C4-2B (cell line): ENCODE data around the gene CAMTA1.

Experiments used
- H3K27ac ChIP-seq: fragments of 450-650 bp; 2 replicates; pipeline ENCODE4 v1.5.1; 2017
- ZFX ChIP-seq: fragments of 450-650 bp; IDR thresholded peaks from 2 replicates; pipeline ENCODE4 v1.6.1; 2017
- TF ChIP-seq, protein P1 (sequence below): fragments of 450-650 bp; conservative IDR thresholded peaks from 2 replicates; pipeline ENCODE4 v1.5.1; 2017; ENCODE audit warnings: mild to moderate bottlenecking

CAMTA1 gene

GRCh38 chr1:7398982-7399381 is 613.7 kb downstream of the CAMTA1 start:
- no peak overlapping the region for H3K27ac ChIP-seq
- TF ChIP-seq, protein P1, sequence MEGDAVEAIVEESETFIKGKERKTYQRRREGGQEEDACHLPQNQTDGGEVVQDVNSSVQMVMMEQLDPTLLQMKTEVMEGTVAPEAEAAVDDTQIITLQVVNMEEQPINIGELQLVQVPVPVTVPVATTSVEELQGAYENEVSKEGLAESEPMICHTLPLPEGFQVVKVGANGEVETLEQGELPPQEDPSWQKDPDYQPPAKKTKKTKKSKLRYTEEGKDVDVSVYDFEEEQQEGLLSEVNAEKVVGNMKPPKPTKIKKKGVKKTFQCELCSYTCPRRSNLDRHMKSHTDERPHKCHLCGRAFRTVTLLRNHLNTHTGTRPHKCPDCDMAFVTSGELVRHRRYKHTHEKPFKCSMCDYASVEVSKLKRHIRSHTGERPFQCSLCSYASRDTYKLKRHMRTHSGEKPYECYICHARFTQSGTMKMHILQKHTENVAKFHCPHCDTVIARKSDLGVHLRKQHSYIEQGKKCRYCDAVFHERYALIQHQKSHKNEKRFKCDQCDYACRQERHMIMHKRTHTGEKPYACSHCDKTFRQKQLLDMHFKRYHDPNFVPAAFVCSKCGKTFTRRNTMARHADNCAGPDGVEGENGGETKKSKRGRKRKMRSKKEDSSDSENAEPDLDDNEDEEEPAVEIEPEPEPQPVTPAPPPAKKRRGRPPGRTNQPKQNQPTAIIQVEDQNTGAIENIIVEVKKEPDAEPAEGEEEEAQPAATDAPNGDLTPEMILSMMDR, result no peak
- no peak for TF ChIP-seq ZFX

DNA sequence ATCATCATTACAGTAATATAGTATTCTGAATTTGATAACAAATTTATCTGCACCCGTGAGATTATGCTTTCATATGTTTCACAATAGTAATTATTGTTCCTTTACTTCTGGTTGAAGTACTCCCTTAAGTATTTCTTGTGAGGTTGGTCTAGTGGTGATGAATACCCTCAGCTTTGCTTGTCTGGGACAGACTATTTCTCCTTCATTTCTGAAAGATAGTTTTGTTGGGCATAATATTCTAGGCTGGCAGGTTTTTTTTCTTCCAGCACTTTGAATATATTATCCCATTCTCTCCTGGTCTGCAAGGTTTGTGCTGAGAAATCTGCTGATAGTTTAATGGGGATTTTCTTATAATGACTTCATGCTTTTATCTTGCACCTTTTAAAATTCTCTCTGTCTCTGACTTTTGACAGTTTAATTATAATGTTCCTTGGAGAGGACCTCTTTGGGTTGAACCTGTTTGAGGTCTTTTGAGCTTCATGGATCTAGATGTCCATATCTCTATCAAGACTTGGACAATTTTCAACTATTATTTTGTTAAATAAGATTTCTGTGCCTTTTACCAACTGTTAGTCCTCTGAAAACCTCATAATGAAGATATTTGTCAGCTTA is 614.4 kb downstream of the CAMTA1 start:
- no peak overlapping the region for H3K27ac ChIP-seq
- TF ChIP-seq ZFX, result no peak
- TF ChIP-seq, protein P1, result no peak

- TF ChIP-seq ZFX, result no peak
- TF ChIP-seq, protein P1, result no peak
- no peak overlapping the region for H3K27ac ChIP-seq
Observed at GRCh38 chr1:7400566-7400965, 615.3 kb downstream of the CAMTA1 start.

- TF ChIP-seq, protein P1, result no peak
- TF ChIP-seq ZFX, result no peak
Observed at GRCh38 chr1:7401814-7402547, 616.7 kb downstream of the CAMTA1 start.

DNA sequence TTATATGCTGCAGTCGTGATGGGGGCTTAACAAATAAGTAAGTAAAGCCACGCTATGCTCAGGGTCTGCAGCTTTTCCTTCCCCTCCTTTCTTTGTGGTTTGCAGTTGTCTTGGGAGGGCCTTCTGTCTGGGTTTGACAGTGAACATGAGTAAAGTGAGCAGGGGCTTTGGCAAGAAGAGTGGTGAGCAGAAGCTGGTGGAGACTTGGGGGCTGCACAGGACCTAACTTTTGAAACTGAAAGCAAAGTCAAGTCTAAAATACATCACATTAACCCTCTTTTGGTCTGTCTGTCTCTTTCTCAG is 617.2 kb downstream of the CAMTA1 start:
- H3K27ac ChIP-seq, result no peak overlapping the region
- TF ChIP-seq, protein P1, result no peak
- no peak for TF ChIP-seq ZFX

More at GRCh38 chr1:7401814-7402547, 616.7 kb downstream of the CAMTA1 start:
- H3K27ac ChIP-seq, result no peak overlapping the region

GRCh38 chr1:7403265-7404045 is 618.2 kb downstream of the CAMTA1 start:
- TF ChIP-seq ZFX, result no peak
- TF ChIP-seq, protein P1, result no peak
- H3K27ac ChIP-seq, result no peak overlapping the region
